Stimulated activated CD8-positive, alpha-beta memory T cell treated with anti-CD3 and anti-CD28 coated beads, Interleukin-7, amount 100 ng/mL, for 24 hours (primary cell): ENCODE data around the gene CCDC57.
"Not testable (repeated sequence)": the region's sequence is repeated elsewhere in the genome, so short reads cannot be mapped to it uniquely, and the experiment has no call there.

Source experiments
- DNase-seq: peaks from one replicate; pipeline ENCODE4 v3.0.0-alpha.2; 2020; ENCODE audit warnings: low read depth

CCDC57 gene

GRCh38 chr17:82212331-82213250 is at the start of gene CCDC57:
TSS of gene CCDC57 (minus strand) at chr17:82212842. CDS start at chr17:82201944, 10,898 bp downstream.
- DNase-seq: peak; percentile 59

- no peak for DNase-seq
These were observed 49.7 kb upstream of the CCDC57 start for GRCh38 chr17:82262344-82262743.

- DNase-seq: not testable (repeated sequence)
These were observed 47.6 kb upstream of the CCDC57 start for GRCh38 chr17:82259972-82260961.

GRCh38 chr17:82258555-82258954 is 45.9 kb upstream of the CCDC57 start:
- DNase-seq: no peak

- DNase-seq: peak; percentile 51
These were observed 44.8 kb upstream of the CCDC57 start for GRCh38 chr17:82257473-82257872.

- no peak for DNase-seq
These were observed 43.7 kb upstream of the CCDC57 start for GRCh38 chr17:82256242-82256885.

GRCh38 chr17:82255402-82255972 is 42.8 kb upstream of the CCDC57 start:
- no peak for DNase-seq

GRCh38 chr17:82254746-82255145 is 42.1 kb upstream of the CCDC57 start:
- not testable (repeated sequence) for DNase-seq

GRCh38 chr17:82254096-82254495 is 41.5 kb upstream of the CCDC57 start:
- not testable (repeated sequence) for DNase-seq

GRCh38 chr17:82253179-82253544 is 40.5 kb upstream of the CCDC57 start:
- no peak for DNase-seq

- no peak for DNase-seq
These were observed 40.0 kb upstream of the CCDC57 start for GRCh38 chr17:82252511-82253178.

GRCh38 chr17:82250868-82251500 is 38.3 kb upstream of the CCDC57 start:
- DNase-seq: no peak

- DNase-seq: no peak
These were observed 37.4 kb upstream of the CCDC57 start for GRCh38 chr17:82249896-82250581.

- DNase-seq: no peak
These were observed 36.4 kb upstream of the CCDC57 start for GRCh38 chr17:82248815-82249674.

GRCh38 chr17:82247856-82248671 is 35.4 kb upstream of the CCDC57 start:
- no peak for DNase-seq

- no peak for DNase-seq
These were observed 34.7 kb upstream of the CCDC57 start for GRCh38 chr17:82247182-82247823.

- no peak for DNase-seq
These were observed 33.9 kb upstream of the CCDC57 start for GRCh38 chr17:82246365-82247181.
